DND-41 (cell line): ENCODE measurements around the gene RAB28.
A peak's percentile ranks its signal among the peaks of the same experiment; 100 is the strongest.

Source experiments
- ATAC-seq: fragments of 200-7000 bp; cut with Tn5 transposase; 3 replicates; pipeline ENCODE4 v1.9.1; 2021; ENCODE audit warnings: low read depth; ENCODE audit not compliant: insufficient read depth
- DNase-seq: peaks from one replicate; pipeline ENCODE4 v3.0.0-alpha.2; 2020
- H2AFZ ChIP-seq: 2 replicates; pipeline ENCODE4 v1.6.0; 2012; ENCODE audit warnings: low read depth, low read length
- H3K27ac ChIP-seq: 2 replicates; pipeline ENCODE4 v1.5.1; 2012; ENCODE audit warnings: low read length, inconsistent platforms
- H3K27me3 ChIP-seq: fragments of 200-600 bp; sonication (generic); 2 replicates; pipeline ENCODE4 v1.6.0; 2012; ENCODE audit warnings: low read length, mild to moderate bottlenecking, inconsistent platforms; ENCODE audit not compliant: insufficient read depth, poor library complexity
- H3K36me3 ChIP-seq: 2 replicates; pipeline ENCODE4 v1.5.1; 2012; ENCODE audit warnings: low read length, inconsistent platforms; ENCODE audit not compliant: insufficient read depth
- H3K4me1 ChIP-seq: 2 replicates; pipeline ENCODE4 v1.5.1; 2012; ENCODE audit warnings: mild to moderate bottlenecking, low read length; ENCODE audit not compliant: insufficient read depth
- H3K4me2 ChIP-seq: 2 replicates; pipeline ENCODE4 v1.6.0; 2012; ENCODE audit warnings: mild to moderate bottlenecking, moderate library complexity, low read length, inconsistent platforms; ENCODE audit not compliant: insufficient read depth
- H3K4me3 ChIP-seq, 2 experiments: fragments of 200-600 bp in 1 of 2; shearing (Covaris generic) in 1 of 2; 2 replicates each; pipeline ENCODE4 v1.5.1; 2012 to 2016; ENCODE audit warnings: inconsistent platforms in 2 of 2, low read length in 2 of 2, mild to moderate bottlenecking in 2 of 2, low read depth in 1 of 2, moderate library complexity in 1 of 2
- H3K79me2 ChIP-seq: 2 replicates; pipeline ENCODE4 v1.6.0; 2012; ENCODE audit warnings: low read length, inconsistent platforms; ENCODE audit not compliant: insufficient read depth
- H3K9ac ChIP-seq: 2 replicates; pipeline ENCODE4 v1.6.0; 2012; ENCODE audit warnings: low read depth, mild to moderate bottlenecking, inconsistent platforms, low read length, moderate library complexity
- H3K9me3 ChIP-seq: 2 replicates; pipeline ENCODE4 v1.5.1; 2012; ENCODE audit warnings: low read length, moderate library complexity, mild to moderate bottlenecking, inconsistent platforms; ENCODE audit not compliant: insufficient read depth, severe bottlenecking
- H4K20me1 ChIP-seq: 2 replicates; pipeline ENCODE4 v1.6.0; 2012; ENCODE audit warnings: low read length; ENCODE audit not compliant: insufficient read depth
- CTCF ChIP-seq: IDR thresholded peaks from 2 replicates; pipeline ENCODE4 v1.5.1; 2012; ENCODE audit warnings: borderline replicate concordance, low read length, moderate library complexity, mild to moderate bottlenecking; ENCODE audit not compliant: poor library complexity, severe bottlenecking; ENCODE audit errors: extremely low read depth
- EZH2 ChIP-seq: IDR thresholded peaks from 3 replicates; pipeline ENCODE4 v1.6.1; 2012; ENCODE audit warnings: borderline replicate concordance, low read depth, mild to moderate bottlenecking, moderate library complexity, low read length, inconsistent platforms; ENCODE audit not compliant: severe bottlenecking

RAB28 gene

GRCh38 chr4:13430834-13431568 is 53.1 kb downstream of the RAB28 start:
- Histone ChIP-seq H2AFZ (no peak overlapping the region), H3K4me3 (no peak overlapping the region), H3K9me3 (no peaks in the 10 kb centered on the region), H3K27me3 (no peaks in the 10 kb centered on the region), H3K4me1 (peaks cover 4% of the 10 kb centered on the region; the same call in 1 of the 2 replicates), H3K79me2 (peaks cover 43% of the 10 kb centered on the region), H3K27ac (no peak overlapping the region), H4K20me1 (0 out of 2 replicates have a peak, but pooled peaks cover 2% of the 10 kb centered on the region), H3K4me2 (no peak overlapping the region), H3K36me3 (no peaks in the 10 kb centered on the region), H3K9ac (no peak overlapping the region)
- DNase-seq (no peak), ATAC-seq (no peak)
- TF ChIP-seq CTCF (peak; percentile 46), EZH2 (no peak)

- Histone ChIP-seq H3K27me3 (no peaks in the 10 kb centered on the region), H3K4me2 (no peak overlapping the region), H3K4me1 (no peaks in the 10 kb centered on the region), H3K9me3 (no peaks in the 10 kb centered on the region), H3K4me3 (no peak overlapping the region), H4K20me1 (no peaks in the 10 kb centered on the region), H2AFZ (no peak overlapping the region), H3K9ac (no peak overlapping the region), H3K27ac (no peak overlapping the region), H3K79me2 (peaks cover 24% of the 10 kb centered on the region), H3K36me3 (peaks cover 12% of the 10 kb centered on the region; the same call in 1 of the 2 replicates)
- DNase-seq = no peak
- TF ChIP-seq CTCF (no peak), EZH2 (no peak)
- no peak for ATAC-seq
Measured at GRCh38 chr4:13427599-13428325, 56.4 kb downstream of the RAB28 start.

- no peaks in the 10 kb centered on the region for H3K4me1 ChIP-seq
- H3K27ac ChIP-seq = no peak overlapping the region
- no peaks in the 10 kb centered on the region for H3K9me3 ChIP-seq
- peaks cover 4% of the 10 kb centered on the region; the same call in 1 of the 2 replicates for H4K20me1 ChIP-seq
- TF ChIP-seq CTCF (no peak), EZH2 (no peak)
- DNase-seq (no peak), ATAC-seq (no peak)
- no peak overlapping the region for H3K4me3 ChIP-seq
- no peaks in the 10 kb centered on the region; the same call in 1 of the 2 replicates for H3K36me3 ChIP-seq
- peaks cover 8% of the 10 kb centered on the region for H3K79me2 ChIP-seq
- no peak overlapping the region for H2AFZ ChIP-seq
- no peak overlapping the region for H3K4me2 ChIP-seq
- no peak overlapping the region for H3K9ac ChIP-seq
- H3K27me3 ChIP-seq = no peaks in the 10 kb centered on the region
Measured at GRCh38 chr4:13415068-13415785, 68.9 kb downstream of the RAB28 start.
